ENCODE data around the gene TMEM132D.
"Not testable (repeated sequence)": the region's sequence is repeated elsewhere in the genome, so short reads cannot be mapped to it uniquely, and the experiment has no call there.

Gene TMEM132D

GRCh38 chr12:129213551-129213950, 690.3 kb downstream of the TMEM132D start:
- no peak for DNase-seq

GRCh38 chr12:129211862-129212630, 691.8 kb downstream of the TMEM132D start:
- no peak for DNase-seq

GRCh38 chr12:129208566-129208965, 695.3 kb downstream of the TMEM132D start:
- no peak for DNase-seq

GRCh38 chr12:129207084-129207483, 696.7 kb downstream of the TMEM132D start:
- no peak for DNase-seq

- DNase-seq, result no peak
Observed at GRCh38 chr12:129203456-129203855, 700.4 kb downstream of the TMEM132D start.

DNA sequence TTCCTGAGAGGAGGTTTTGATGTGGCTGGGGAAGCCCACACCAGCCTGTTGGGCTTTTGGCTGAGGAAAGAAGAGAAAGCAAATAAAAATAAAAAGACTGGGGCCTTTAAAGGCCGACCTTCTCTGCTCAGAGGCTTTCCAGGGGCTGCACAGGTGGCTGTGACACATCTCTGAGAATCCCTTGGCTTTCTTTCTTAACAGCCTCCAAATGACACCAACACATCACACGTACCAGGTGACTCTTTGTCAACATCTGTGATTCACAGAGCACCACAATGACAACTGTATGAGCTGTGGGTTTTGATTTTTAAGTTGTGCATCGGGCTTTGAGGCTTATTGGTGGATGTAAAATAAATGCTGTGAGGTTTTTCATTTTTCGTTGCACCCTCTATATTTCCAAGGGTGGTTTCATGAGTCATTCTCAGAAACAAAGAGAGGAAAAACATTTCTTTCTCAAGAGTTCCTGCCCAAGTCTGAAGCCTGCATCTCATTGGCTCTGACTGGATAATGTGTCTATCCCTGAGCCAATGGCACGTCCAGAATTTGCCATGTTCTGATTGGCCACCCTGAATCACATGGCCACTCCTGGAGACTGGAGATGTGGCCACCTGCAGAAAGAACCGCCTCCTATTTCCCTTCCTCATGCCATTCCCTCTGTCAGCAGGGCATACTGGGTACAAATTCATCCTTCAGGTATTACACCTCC, 701.6 kb downstream of the TMEM132D start:
- no peak for DNase-seq

DNA sequence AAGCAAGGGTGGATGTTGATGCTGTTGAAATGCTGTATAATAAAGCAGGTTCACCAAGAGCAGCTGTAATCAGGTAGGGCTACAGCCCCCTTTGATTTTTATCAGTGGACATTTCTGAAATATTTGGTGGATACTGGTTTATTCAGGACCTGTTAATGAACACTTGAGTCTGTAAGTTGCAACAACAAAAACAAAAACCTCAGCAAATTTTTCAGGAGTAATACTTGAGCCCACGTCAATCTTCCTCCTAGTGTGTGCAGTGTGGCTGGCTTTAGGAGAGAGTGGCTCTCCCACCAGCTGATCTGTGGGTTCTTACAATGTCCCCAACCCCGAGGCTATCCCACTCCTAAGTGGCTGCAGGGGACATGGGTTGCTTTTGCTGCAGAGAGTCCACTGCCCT, 702.8 kb downstream of the TMEM132D start:
- DNase-seq, result no peak

- DNase-seq, result no peak
Observed at GRCh38 chr12:129200576-129200975, 703.2 kb downstream of the TMEM132D start.

DNA sequence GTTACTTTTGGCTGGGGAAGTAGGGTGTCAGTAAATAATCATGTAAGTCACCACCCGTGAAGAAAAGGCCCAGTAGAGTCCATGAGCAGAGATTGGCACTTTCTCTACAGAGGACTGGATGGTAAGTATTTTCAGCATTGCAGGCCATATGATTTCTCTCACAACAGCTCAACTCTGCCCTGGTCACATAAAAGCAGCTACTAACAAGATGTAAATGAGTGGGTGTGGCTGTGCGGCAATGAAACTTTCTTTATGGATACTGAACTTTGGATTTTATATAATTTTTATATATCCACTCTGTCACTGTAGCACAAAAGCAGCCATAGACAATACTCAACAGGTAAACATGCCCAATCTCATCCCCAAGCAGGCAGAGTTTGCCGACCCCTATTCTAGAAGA, 706.9 kb downstream of the TMEM132D start:
- DNase-seq, result no peak

DNA sequence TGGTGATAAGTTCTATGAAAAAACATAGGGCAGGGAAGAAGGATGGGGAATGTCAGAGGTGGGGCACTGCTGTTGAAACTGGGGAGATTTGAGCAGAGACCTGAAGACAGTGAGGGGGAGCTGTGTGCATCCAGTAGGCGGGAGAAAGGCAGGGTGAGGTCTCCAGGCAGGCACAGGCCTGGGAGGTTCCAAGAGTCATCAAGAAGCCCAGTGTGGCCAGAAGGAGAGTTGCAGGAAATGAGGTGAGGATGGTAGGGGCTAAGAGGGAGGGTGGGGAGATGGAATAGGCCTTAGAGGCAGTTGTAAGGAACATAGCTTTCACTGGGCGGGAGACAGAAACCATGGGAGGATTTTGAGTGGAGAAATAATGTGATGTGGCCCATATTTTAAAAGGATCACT, 708.7 kb downstream of the TMEM132D start:
- DNase-seq, result no peak

- peak; percentile 69 for DNase-seq
Observed at GRCh38 chr12:129193263-129193871, 710.5 kb downstream of the TMEM132D start.

GRCh38 chr12:129190827-129191226, 713.0 kb downstream of the TMEM132D start:
- no peak for DNase-seq

GRCh38 chr12:129189879-129190278, 713.9 kb downstream of the TMEM132D start:
- DNase-seq, result not testable (repeated sequence)

DNA sequence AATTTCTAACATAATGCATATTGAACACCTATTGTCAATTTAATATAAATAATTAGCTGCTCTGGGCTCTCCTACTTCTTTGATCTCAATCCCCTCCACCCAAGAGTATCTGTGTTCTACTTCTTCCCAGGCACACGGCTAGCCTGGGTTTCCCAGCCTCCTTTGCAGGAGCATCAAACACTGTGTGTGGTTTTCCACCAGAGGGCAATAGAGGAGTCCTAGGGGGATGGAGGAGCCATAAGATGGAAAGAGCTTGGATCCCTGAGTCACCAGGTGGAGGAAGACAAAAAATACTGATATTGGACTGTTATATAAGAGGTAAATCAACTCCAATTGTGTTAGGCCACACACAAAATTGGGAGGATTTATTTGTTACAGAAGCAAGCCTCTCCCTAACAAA, 716.9 kb downstream of the TMEM132D start:
- no peak for DNase-seq

DNA sequence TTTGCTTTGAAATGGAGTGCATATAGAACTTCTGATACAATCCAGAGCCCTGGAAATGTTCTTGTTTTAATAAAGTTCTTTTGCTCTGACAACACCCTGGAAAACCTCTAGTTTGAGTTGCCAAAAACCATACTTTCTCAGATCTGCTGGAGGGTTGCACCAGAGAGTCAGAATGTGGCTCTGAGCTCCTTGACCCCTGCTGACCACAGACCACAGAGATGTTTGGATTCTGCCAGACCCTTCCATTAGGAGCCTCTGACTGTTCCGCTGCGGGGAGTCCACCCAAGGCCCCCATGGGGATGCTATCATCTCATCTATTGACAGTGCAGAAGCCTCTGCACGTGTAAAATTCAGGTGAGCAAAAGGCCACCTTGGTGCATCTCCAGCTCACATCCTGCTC, 718.0 kb downstream of the TMEM132D start:
- no peak for DNase-seq

- no peak for DNase-seq
Observed at GRCh38 chr12:129184127-129184928, 719.5 kb downstream of the TMEM132D start.

- DNase-seq, result no peak
Observed at GRCh38 chr12:129179941-129180553, 723.8 kb downstream of the TMEM132D start.

GRCh38 chr12:129169928-129170327, 733.9 kb downstream of the TMEM132D start:
- no peak for DNase-seq

GRCh38 chr12:129163861-129164260, 740.0 kb downstream of the TMEM132D start:
- no peak for DNase-seq

DNA sequence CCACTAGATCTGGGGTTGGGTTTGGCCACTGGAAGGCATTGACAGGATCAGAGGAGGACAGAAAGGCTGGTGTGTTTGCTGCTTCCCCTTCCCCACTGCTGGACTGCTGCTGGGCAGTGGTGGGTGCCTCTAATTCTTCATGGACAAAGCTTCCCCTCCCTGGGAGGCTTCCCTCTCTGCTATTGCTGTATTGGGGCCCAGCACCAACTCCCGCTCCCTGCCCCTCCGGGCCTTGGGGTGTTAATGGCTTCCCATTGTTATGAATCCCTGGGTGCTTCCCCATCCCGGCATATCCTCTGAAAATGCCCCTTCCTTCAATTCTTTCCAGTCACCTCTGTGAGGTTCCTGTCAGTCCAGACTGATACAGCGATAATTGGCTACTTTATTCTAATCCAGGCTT, 740.4 kb downstream of the TMEM132D start:
- no peak for DNase-seq

GRCh38 chr12:129162805-129163204, 741.0 kb downstream of the TMEM132D start:
- DNase-seq, result no peak

DNA sequence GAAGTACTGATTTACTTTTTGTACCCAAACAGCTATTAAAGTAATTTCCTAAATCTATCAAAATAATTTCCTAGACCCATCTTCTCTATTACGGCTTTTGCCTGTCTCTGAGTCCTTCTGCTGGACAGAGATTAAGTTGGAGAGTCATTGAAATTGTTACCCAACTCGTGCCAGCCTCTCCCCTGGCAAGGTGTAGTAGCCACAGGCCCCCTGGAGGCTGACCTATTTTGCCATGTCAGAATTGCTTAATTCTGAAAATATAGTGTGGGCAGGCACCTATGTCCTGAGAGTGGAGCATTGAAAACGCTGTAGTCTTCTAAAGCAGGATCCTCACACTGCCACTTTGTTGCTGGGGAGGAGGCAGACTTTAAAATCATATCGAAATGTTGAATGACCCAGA, 742.3 kb downstream of the TMEM132D start:
- DNase-seq, result no peak

DNA sequence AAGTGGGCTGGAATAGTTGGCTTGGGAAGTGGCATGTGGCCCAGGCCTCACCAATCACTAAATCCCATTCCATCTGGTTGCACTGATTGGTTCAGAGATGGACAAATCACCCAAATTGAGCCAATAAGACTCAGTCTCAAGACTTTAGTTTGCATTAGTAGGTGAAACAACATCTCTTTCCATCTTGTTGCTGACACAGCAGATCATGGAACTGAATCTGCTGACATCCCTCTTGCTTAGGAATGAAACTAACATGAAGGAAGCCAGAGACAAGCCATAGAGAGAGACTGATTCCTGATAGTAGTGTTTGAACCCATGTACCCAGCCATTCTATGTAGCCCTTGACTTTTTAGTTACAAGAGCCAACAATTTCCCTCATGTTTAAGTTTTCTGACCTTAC, 743.5 kb downstream of the TMEM132D start:
- DNase-seq, result no peak
